ENCODE results near the gene KIRREL2. TPM values are rescaled to one million over a fixed set of nuclear protein-coding genes. Genes with fewer than 3 reads are reported as not detected.

The KIRREL2 gene
- total and polyA plus RNA-seq, 2 experiments from 2014 or later: 3.6 to 9.9 TPM

DNA sequence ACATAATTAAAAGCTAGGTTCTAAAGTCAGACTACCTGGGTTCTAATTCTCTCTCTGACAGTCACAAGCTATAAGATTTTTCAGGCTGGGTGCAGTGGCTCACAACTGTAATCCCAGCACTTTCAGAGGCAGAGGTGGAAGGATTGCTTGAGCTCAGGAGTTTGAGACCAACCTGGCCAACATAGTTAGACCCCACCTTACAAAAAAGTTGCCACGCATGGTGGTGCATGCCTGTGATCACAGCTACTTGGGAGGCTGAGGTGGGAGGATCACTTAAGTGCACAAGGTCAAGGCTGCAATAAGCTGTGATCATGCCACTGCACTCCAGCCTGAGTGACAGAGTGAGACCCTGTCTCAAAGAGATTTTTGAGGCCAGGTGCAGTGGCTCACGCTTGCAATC lies 37.6 kb downstream of the KIRREL2 start:
- Mint-ChIP-seq H3K9me3 (no peaks in the 10 kb centered on the region), H3K27me3 (ENCODE audit: insufficient read depth, low read depth, poor library complexity) (peaks cover 7% of the 10 kb centered on the region), H3K4me1 (no peaks in the 10 kb centered on the region), H3K27ac (no peak overlapping the region), H3K36me3 (ENCODE audit: low read depth) (peaks cover 52% of the 10 kb centered on the region), H3K4me3 (no peak overlapping the region)
- Histone ChIP-seq H2AFZ (no peak overlapping the region), H3K4me3 (no peak overlapping the region), H3K4me1 (ENCODE audit: insufficient read depth) (peaks cover 4% of the 10 kb centered on the region; the same call in 1 of the 2 replicates), H3K79me2 (replicated peaks; ENCODE audit: insufficient read depth) (peaks cover 13% of the 10 kb centered on the region), H3K36me3 (ENCODE audit: insufficient read depth) (peaks cover 23% of the 10 kb centered on the region), H3K27me3 (ENCODE audit: insufficient read depth) (no peaks in the 10 kb centered on the region), H3K27ac (ENCODE audit: low read depth) (no peak overlapping the region), H4K20me1 (replicated peaks; ENCODE audit: insufficient read depth) (peaks cover 12% of the 10 kb centered on the region), H3K9me2 (ENCODE audit: insufficient read depth) (no peaks in the 10 kb centered on the region), H3K4me2 (no peak overlapping the region), H3F3A (replicated peaks; ENCODE audit: low read depth) (0 out of 2 replicates have a peak, but pooled peaks cover 8% of the 10 kb centered on the region)
- ATAC-seq (no peak), DNase-seq (ENCODE audit: low spot score) (no peak)
- TF ChIP-seq, protein P1, sequence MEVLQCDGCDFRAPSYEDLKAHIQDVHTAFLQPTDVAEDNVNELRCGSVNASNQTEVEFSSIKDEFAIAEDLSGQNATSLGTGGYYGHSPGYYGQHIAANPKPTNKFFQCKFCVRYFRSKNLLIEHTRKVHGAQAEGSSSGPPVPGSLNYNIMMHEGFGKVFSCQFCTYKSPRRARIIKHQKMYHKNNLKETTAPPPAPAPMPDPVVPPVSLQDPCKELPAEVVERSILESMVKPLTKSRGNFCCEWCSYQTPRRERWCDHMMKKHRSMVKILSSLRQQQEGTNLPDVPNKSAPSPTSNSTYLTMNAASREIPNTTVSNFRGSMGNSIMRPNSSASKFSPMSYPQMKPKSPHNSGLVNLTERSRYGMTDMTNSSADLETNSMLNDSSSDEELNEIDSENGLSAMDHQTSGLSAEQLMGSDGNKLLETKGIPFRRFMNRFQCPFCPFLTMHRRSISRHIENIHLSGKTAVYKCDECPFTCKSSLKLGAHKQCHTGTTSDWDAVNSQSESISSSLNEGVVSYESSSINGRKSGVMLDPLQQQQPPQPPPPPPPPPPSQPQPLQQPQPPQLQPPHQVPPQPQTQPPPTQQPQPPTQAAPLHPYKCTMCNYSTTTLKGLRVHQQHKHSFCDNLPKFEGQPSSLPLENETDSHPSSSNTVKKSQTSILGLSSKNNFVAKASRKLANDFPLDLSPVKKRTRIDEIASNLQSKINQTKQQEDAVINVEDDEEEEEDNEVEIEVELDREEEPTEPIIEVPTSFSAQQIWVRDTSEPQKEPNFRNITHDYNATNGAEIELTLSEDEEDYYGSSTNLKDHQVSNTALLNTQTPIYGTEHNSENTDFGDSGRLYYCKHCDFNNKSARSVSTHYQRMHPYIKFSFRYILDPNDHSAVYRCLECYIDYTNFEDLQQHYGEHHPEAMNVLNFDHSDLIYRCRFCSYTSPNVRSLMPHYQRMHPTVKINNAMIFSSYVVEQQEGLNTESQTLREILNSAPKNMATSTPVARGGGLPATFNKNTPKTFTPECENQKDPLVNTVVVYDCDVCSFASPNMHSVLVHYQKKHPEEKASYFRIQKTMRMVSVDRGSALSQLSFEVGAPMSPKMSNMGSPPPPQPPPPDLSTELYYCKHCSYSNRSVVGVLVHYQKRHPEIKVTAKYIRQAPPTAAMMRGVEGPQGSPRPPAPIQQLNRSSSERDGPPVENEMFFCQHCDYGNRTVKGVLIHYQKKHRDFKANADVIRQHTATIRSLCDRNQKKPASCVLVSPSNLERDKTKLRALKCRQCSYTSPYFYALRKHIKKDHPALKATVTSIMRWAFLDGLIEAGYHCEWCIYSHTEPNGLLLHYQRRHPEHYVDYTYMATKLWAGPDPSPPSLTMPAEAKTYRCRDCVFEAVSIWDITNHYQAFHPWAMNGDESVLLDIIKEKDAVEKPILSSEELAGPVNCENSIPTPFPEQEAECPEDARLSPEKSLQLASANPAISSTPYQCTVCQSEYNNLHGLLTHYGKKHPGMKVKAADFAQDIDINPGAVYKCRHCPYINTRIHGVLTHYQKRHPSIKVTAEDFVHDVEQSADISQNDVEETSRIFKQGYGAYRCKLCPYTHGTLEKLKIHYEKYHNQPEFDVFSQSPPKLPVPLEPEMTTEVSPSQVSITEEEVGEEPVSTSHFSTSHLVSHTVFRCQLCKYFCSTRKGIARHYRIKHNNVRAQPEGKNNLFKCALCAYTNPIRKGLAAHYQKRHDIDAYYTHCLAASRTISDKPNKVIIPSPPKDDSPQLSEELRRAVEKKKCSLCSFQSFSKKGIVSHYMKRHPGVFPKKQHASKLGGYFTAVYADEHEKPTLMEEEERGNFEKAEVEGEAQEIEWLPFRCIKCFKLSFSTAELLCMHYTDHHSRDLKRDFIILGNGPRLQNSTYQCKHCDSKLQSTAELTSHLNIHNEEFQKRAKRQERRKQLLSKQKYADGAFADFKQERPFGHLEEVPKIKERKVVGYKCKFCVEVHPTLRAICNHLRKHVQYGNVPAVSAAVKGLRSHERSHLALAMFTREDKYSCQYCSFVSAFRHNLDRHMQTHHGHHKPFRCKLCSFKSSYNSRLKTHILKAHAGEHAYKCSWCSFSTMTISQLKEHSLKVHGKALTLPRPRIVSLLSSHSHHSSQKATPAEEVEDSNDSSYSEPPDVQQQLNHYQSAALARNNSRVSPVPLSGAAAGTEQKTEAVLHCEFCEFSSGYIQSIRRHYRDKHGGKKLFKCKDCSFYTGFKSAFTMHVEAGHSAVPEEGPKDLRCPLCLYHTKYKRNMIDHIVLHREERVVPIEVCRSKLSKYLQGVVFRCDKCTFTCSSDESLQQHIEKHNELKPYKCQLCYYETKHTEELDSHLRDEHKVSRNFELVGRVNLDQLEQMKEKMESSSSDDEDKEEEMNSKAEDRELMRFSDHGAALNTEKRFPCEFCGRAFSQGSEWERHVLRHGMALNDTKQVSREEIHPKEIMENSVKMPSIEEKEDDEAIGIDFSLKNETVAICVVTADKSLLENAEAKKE (CRISPR knock-in tag; IDR thresholded peaks at IDR 0.05): no peak

DNA sequence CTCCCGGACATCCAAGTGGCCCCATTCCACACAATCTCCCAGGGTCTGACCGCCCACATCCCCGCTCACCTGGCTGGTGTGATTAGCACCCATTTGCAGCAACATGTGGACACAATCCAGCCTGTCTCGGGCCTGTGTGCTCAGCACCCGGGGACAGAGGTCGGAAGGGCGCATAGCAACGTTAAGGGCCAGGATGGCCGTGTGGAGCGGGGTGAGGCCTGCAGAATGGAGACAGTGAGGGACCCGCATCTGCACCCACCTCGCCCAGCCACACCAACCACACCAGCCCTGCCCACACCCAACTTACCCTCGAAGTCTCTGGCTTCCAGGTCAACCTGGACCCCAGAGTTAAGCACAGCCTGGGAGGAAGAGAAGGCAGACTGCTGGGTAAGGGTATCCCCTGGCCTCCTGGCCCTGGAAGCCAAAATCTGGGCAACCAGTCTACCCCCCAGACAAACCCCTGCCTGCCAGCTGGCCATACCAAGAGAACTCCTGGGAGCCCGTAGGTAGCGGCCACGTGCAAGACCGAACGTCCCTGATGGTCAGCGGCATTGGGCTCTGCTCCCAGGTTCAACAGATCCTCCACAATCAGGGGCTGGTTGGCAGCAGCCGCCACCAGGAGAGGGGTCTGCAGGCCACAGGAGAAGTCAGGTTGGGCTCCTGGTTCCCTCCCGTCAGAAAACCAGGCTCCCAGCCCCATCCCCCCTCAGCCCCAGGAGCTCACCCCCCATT lies 39.4 kb downstream of the KIRREL2 start:
- no peaks in the 10 kb centered on the region for H3K9me2 ChIP-seq (ENCODE audit: insufficient read depth)
- no peak overlapping the region for H2AFZ ChIP-seq
- peaks cover 4% of the 10 kb centered on the region; the same call in 2 of the 3 replicates for H3K4me1 Mint-ChIP-seq
- DNase-seq (ENCODE audit: low spot score): no peak
- no peaks in the 10 kb centered on the region for H3K27me3 ChIP-seq (ENCODE audit: insufficient read depth)
- no peak overlapping the region for H3K27ac ChIP-seq (ENCODE audit: low read depth)
- H3K36me3 ChIP-seq (ENCODE audit: insufficient read depth): peaks cover 21% of the 10 kb centered on the region
- peaks cover 38% of the 10 kb centered on the region for H3K36me3 Mint-ChIP-seq (ENCODE audit: low read depth)
- H3K79me2 ChIP-seq (replicated peaks; ENCODE audit: insufficient read depth): peaks cover 13% of the 10 kb centered on the region
- no peak overlapping the region for H3K4me3 ChIP-seq
- H3K9me3 Mint-ChIP-seq: no peaks in the 10 kb centered on the region
- no peak overlapping the region for H3K27ac Mint-ChIP-seq
- H3K4me3 Mint-ChIP-seq: no peak overlapping the region; the same call in 2 of the 3 replicates
- peaks cover 6% of the 10 kb centered on the region for H3K4me1 ChIP-seq (ENCODE audit: insufficient read depth)
- ATAC-seq: no peak
- H3K27me3 Mint-ChIP-seq (ENCODE audit: insufficient read depth, low read depth, poor library complexity): peaks cover 7% of the 10 kb centered on the region
- no peak overlapping the region for H3K4me2 ChIP-seq
- H4K20me1 ChIP-seq (replicated peaks; ENCODE audit: insufficient read depth): peaks cover 10% of the 10 kb centered on the region
- H3F3A ChIP-seq (replicated peaks; ENCODE audit: low read depth): 0 out of 2 replicates have a peak, but pooled peaks cover 10% of the 10 kb centered on the region
- TF ChIP-seq ZNF114 (CRISPR knock-in tag; IDR thresholded peaks at IDR 0.05) (no peak), STAT1 (IDR thresholded peaks at IDR 0.05; ENCODE audit: unreplicated experiment) (no peak), EZH2 (IDR thresholded peaks at IDR 0.05; ENCODE audit: low read depth, unreplicated experiment) (no peak), CREB1 (CRISPR knock-in tag; IDR thresholded peaks at IDR 0.05; ENCODE audit: low read depth) (no peak), POLR2AphosphoS5 (IDR thresholded peaks at IDR 0.05; ENCODE audit: low read depth) (no peak), JUNB (IDR thresholded peaks at IDR 0.05; ENCODE audit: unreplicated experiment) (no peak)
- TF ChIP-seq, protein P2, sequence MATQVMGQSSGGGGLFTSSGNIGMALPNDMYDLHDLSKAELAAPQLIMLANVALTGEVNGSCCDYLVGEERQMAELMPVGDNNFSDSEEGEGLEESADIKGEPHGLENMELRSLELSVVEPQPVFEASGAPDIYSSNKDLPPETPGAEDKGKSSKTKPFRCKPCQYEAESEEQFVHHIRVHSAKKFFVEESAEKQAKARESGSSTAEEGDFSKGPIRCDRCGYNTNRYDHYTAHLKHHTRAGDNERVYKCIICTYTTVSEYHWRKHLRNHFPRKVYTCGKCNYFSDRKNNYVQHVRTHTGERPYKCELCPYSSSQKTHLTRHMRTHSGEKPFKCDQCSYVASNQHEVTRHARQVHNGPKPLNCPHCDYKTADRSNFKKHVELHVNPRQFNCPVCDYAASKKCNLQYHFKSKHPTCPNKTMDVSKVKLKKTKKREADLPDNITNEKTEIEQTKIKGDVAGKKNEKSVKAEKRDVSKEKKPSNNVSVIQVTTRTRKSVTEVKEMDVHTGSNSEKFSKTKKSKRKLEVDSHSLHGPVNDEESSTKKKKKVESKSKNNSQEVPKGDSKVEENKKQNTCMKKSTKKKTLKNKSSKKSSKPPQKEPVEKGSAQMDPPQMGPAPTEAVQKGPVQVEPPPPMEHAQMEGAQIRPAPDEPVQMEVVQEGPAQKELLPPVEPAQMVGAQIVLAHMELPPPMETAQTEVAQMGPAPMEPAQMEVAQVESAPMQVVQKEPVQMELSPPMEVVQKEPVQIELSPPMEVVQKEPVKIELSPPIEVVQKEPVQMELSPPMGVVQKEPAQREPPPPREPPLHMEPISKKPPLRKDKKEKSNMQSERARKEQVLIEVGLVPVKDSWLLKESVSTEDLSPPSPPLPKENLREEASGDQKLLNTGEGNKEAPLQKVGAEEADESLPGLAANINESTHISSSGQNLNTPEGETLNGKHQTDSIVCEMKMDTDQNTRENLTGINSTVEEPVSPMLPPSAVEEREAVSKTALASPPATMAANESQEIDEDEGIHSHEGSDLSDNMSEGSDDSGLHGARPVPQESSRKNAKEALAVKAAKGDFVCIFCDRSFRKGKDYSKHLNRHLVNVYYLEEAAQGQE (IDR thresholded peaks at IDR 0.05; ENCODE audit: unreplicated experiment): no peak
